Mammary epithelial cell (primary cell): ENCODE measurements around the gene RARRES1.

Experiments used
- CTCF ChIP-seq, 2 donors: IDR thresholded peaks in 1 of 2; conservative IDR thresholded peaks in 1 of 2; 2 replicates each; pipeline ENCODE4 v1.5.1; 2011 to 2012; ENCODE audit warnings: inconsistent platforms in 2 of 2, low read length in 2 of 2, mild to moderate bottlenecking in 2 of 2, control low read depth in 1 of 2, low read depth in 1 of 2; ENCODE audit not compliant: insufficient read depth in 1 of 2; ENCODE audit errors: extremely low read depth in 1 of 2
- EZH2 ChIP-seq: IDR thresholded peaks from 2 replicates; pipeline ENCODE4 v1.6.1; 2012; ENCODE audit warnings: low read length, inconsistent platforms, borderline replicate concordance

- no peak for TF ChIP-seq CTCF (conservative IDR thresholded peaks at IDR 0.05 in 1 of 2, IDR thresholded peaks at IDR 0.05 in 1 of 2; ENCODE audit: extremely low read depth in 1 of 2, insufficient read depth in 1 of 2, low read depth in 1 of 2, low read length in 2 of 2)
- no peak for TF ChIP-seq EZH2
Observed at GRCh38 chr3:158658889-158659288, 73.4 kb downstream of the RARRES1 start.
